Prostate gland (tissue), 2 donors: ENCODE results near the gene SNX33.

Experiments
- CTCF ChIP-seq, 4 experiments: fragments of 200-600 bp in 2 of 4; fragments of 450-650 bp in 2 of 4; sonication (generic) in 2 of 4; IDR thresholded peaks; 1 replicate in 3 of 4; 2 replicates in 1 of 4; pipeline ENCODE4 v1.5.1; 2016 to 2019; ENCODE audit warnings: antibody characterized with exemption in 4 of 4, mild to moderate bottlenecking in 2 of 4, moderate library complexity in 2 of 4
- POLR2AphosphoS5 ChIP-seq: sonication (generic); formaldehyde crosslinking; IDR thresholded peaks from one replicate; pipeline ENCODE4 v1.6.1; 2017; ENCODE audit warnings: antibody characterized with exemption

GRCh38 chr15:75646112-75646943 lies 1.4 kb upstream of the SNX33 start:
- TF ChIP-seq POLR2AphosphoS5, result peak; percentile 22
- TF ChIP-seq CTCF (IDR thresholded peaks at IDR 0.05), result no peak
